SK-N-SH (cell line): ENCODE measurements around the gene WHAMM. TPM values are rescaled to one million over a fixed set of nuclear protein-coding genes. Genes with fewer than 3 reads are reported as not detected.

Source experiments
- CTCF ChIA-PET: fragments of 300-600, 350-600 bp; formaldehyde crosslinking; extraction: SDS; loops from one replicate; lab custom pipeline; 2021; lab: Yijun Ruan, JAX
- POLR2A ChIA-PET: fragments of 350-600 bp; sonication (Branson Sonifier 250); formaldehyde crosslinking; extraction: SDS; loops from one replicate; lab custom pipeline; 2020; ENCODE audit warnings: antibody characterized with exemption, inconsistent platforms; lab: Yijun Ruan, JAX
- DNase-seq: peaks from one replicate; pipeline ENCODE4 v3.0.0; 2012
- H2AFZ ChIP-seq: fragments of 200-600 bp; sonication (generic); 2 replicates; pipeline ENCODE4 v1.8.1; 2016; ENCODE audit warnings: antibody characterized with exemption, mild to moderate bottlenecking, low read depth
- H3F3A ChIP-seq: fragments of 200-600 bp; sonication (generic); replicated peaks from 2 replicates; pipeline ENCODE3; 2016; ENCODE audit warnings: antibody characterized with exemption, mild to moderate bottlenecking; ENCODE audit not compliant: insufficient read depth
- H3K27ac ChIP-seq, 2 experiments: fragments of 200-500 bp in 1 of 2; fragments of 200-600 bp in 1 of 2; sonication (Bioruptor generic) in 1 of 2; sonication (generic), shearing (Covaris generic) in 1 of 2; 2 replicates each; pipeline versions ENCODE4 v1.5.1 to v1.6.1; 2014 to 2016; ENCODE audit warnings: low read depth in 2 of 2, inconsistent platforms in 1 of 2, low read length in 1 of 2, mild to moderate bottlenecking in 1 of 2, mixed read lengths in 1 of 2
- H3K27me3 ChIP-seq: fragments of 200-600 bp; sonication (generic), shearing (Covaris generic); 2 replicates; pipeline ENCODE4 v1.6.1; 2016; ENCODE audit warnings: mixed run types; ENCODE audit not compliant: insufficient read depth
- H3K36me3 ChIP-seq, 2 experiments: fragments of 200-500 bp in 1 of 2; fragments of 200-600 bp in 1 of 2; sonication (Bioruptor generic) in 1 of 2; sonication (generic) in 1 of 2; replicated peaks in 1 of 2; 2 replicates each; pipeline versions ENCODE3 to v1.5.1; 2014 to 2016; ENCODE audit warnings: low read length in 1 of 2, mild to moderate bottlenecking in 1 of 2; ENCODE audit not compliant: insufficient read depth in 2 of 2, control insufficient read depth in 1 of 2
- H3K4me1 ChIP-seq, 2 experiments: fragments of 200-500 bp in 1 of 2; fragments of 200-600 bp in 1 of 2; sonication (Bioruptor generic) in 1 of 2; sonication (generic), shearing (Covaris generic) in 1 of 2; 2 replicates each; pipeline versions ENCODE4 v1.5.1 to v1.6.1; 2014 to 2016; ENCODE audit warnings: low read depth in 1 of 2, low read length in 1 of 2, mixed run types in 1 of 2; ENCODE audit not compliant: insufficient read depth in 2 of 2, control insufficient read depth in 1 of 2
- H3K4me2 ChIP-seq: fragments of 200-600 bp; sonication (generic), shearing (Covaris generic); 2 replicates; pipeline ENCODE4 v1.6.1; 2017; ENCODE audit warnings: mixed run types
- H3K4me3 ChIP-seq, 2 experiments: fragments of 200-500 bp in 1 of 2; fragments of 200-600 bp in 1 of 2; sonication (Bioruptor generic) in 1 of 2; sonication (generic), shearing (Covaris generic) in 1 of 2; 2 replicates each; pipeline versions ENCODE4 v1.5.1 to v1.8.1; 2014 to 2016; ENCODE audit warnings: low read depth in 2 of 2, inconsistent platforms in 1 of 2, low read length in 1 of 2, mild to moderate bottlenecking in 1 of 2, mixed read lengths in 1 of 2, moderate library complexity in 1 of 2
- H3K79me2 ChIP-seq: fragments of 200-600 bp; sonication (generic); 2 replicates; pipeline ENCODE4 v1.8.1; 2017; ENCODE audit warnings: mild to moderate bottlenecking; ENCODE audit not compliant: insufficient read depth
- H3K9ac ChIP-seq: fragments of 200-600 bp; sonication (generic); 2 replicates; pipeline ENCODE4 v1.6.1; 2017; ENCODE audit warnings: mixed run types
- H3K9me2 ChIP-seq: fragments of 200-600 bp; sonication (generic); 2 replicates; pipeline ENCODE4 v1.6.1; 2017; ENCODE audit warnings: mixed run types
- H3K9me3 ChIP-seq: fragments of 200-600 bp; sonication (generic); 2 replicates; pipeline ENCODE4 v1.6.1; 2017; ENCODE audit warnings: mixed run types, mild to moderate bottlenecking, moderate library complexity
- H4K20me1 ChIP-seq: fragments of 200-600 bp; sonication (generic); 2 replicates; pipeline ENCODE4 v1.6.1; 2017; ENCODE audit warnings: mild to moderate bottlenecking, mixed run types; ENCODE audit not compliant: insufficient read depth
- EZH2phosphoT487 ChIP-seq: fragments of 200-600 bp; sonication (generic); IDR thresholded peaks from 2 replicates; pipeline ENCODE4 v1.6.1; 2017; ENCODE audit warnings: low read depth, mixed run types, mild to moderate bottlenecking, antibody characterized with exemption, moderate library complexity, borderline replicate concordance
- FOXJ3 ChIP-seq: sonication (generic); formaldehyde crosslinking; IDR thresholded peaks from 2 replicates; pipeline ENCODE4 v1.5.1; 2020; ENCODE audit warnings: mild to moderate bottlenecking, missing genetic modification reagents
- MXI1 ChIP-seq: IDR thresholded peaks from 2 replicates; pipeline ENCODE4 v1.6.1; 2012; ENCODE audit warnings: mild to moderate bottlenecking, low read depth, low read length, improper control_type of control experiment
- NFIC ChIP-seq: IDR thresholded peaks from 2 replicates; pipeline ENCODE4 v1.4.0; 2012; ENCODE audit warnings: borderline replicate concordance
- NRF1 ChIP-seq: IDR thresholded peaks from 2 replicates; pipeline ENCODE4 v1.6.1; 2012; ENCODE audit warnings: low read depth, mild to moderate bottlenecking, low read length
- RXRA ChIP-seq: IDR thresholded peaks from 2 replicates; pipeline ENCODE4 v1.4.0; 2012; ENCODE audit warnings: low read depth, mild to moderate bottlenecking, borderline replicate concordance
- SIN3A ChIP-seq: IDR thresholded peaks from 2 replicates; pipeline ENCODE4 v1.6.1; 2012; ENCODE audit warnings: low read depth, mild to moderate bottlenecking, low read length, moderate library complexity, borderline replicate concordance
- TAF1 ChIP-seq: IDR thresholded peaks from 2 replicates; pipeline ENCODE4 v1.6.1; 2012; ENCODE audit warnings: low read depth, mild to moderate bottlenecking, low read length, moderate library complexity, borderline replicate concordance
- TCF12 ChIP-seq: IDR thresholded peaks from 2 replicates; pipeline ENCODE4 v1.4.0; 2012
- WGBS: methylation state at CpG from one replicate; pipeline ENCODE4 v1.1.6; 2017; ENCODE audit warnings: low lambda C conversion rate; 5-methylcytosine and 5-hydroxymethylcytosine counted together
- polyA plus RNA-seq, 3 experiments: library from polyadenylated mRNA; depleted of rRNA; stranded (reverse); fragments of >200 nt; gene quantifications; 2 replicates each; pipeline ENCODE4 v1.2.3, GENCODE V29; 2012
- TF ChIP-seq, protein P1 (sequence below): IDR thresholded peaks from 2 replicates; pipeline ENCODE4 v1.4.0; 2012; ENCODE audit warnings: low read depth
- TF ChIP-seq, protein P2 (sequence below): IDR thresholded peaks from 2 replicates; pipeline ENCODE4; 2012
- TF ChIP-seq, protein P3 (sequence below): IDR thresholded peaks from 2 replicates; pipeline ENCODE4 v1.4.0; 2012; ENCODE audit warnings: low read depth, borderline replicate concordance
- TF ChIP-seq, protein P4 (sequence below): IDR thresholded peaks from 2 replicates; pipeline ENCODE4 v1.6.1; 2012; ENCODE audit warnings: mild to moderate bottlenecking, low read depth, low read length, moderate library complexity

The WHAMM gene
- polyA plus RNA-seq, 1 of the 3 experiments (the other 2 are of a cell fraction): 2.3 TPM

DNA sequence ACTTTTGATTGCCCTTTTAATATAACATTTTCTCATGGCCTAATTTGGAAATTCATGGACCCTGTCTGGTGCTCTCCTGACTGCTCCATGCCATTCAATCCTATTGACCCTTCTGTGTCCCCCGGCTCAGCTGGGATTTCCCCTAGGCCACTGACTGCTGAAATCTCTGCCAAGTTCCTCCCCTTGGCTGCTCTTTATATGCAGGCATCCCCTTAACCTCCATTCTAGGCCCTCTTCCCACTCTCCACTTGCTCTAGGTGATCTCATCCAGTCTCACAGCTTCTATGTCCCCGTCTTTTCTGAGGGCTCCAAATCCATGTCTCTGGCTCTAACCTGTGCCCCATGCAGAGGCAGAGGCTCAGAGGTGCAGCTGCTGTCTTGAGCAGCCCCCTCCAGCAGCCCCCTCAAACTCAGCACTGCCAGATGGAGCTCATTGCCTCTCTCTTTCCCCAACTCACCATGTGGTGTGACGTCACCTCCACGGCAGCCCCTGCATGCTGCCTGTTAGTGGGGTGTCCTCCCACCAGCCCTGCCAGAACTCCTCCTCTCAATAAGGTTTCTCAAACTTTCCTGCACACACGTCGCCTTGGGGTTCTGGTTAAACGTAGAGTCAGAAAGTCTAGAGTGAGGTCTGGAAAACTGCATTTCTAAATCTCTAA lies 10.1 kb upstream of the WHAMM start:
- Histone ChIP-seq H3K9me3 (no peaks in the 10 kb centered on the region), H3K36me3 (no peaks in the 10 kb centered on the region), H3K27ac (no peak overlapping the region), H3K79me2 (no peaks in the 10 kb centered on the region), H2AFZ (no peak overlapping the region), H3K9ac (no peak overlapping the region), H3K4me2 (no peak overlapping the region), H3K9me2 (no peaks in the 10 kb centered on the region), H3K4me1 (no peaks in the 10 kb centered on the region), H3K4me3 (no peak overlapping the region), H3F3A (no peaks in the 10 kb centered on the region), H4K20me1 (no peaks in the 10 kb centered on the region), H3K27me3 (no peaks in the 10 kb centered on the region)
- POLR2A ChIA-PET: no interaction called here
- TF ChIP-seq TCF12 (no peak), TAF1 (no peak), FOXJ3 (CRISPR knock-in tag) (no peak), RXRA (no peak), NFIC (no peak), SIN3A (no peak), MXI1 (no peak), EZH2phosphoT487 (no peak), NRF1 (no peak)
- TF ChIP-seq, protein P1, sequence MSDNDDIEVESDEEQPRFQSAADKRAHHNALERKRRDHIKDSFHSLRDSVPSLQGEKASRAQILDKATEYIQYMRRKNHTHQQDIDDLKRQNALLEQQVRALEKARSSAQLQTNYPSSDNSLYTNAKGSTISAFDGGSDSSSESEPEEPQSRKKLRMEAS: no peak
- TF ChIP-seq, protein P2, sequence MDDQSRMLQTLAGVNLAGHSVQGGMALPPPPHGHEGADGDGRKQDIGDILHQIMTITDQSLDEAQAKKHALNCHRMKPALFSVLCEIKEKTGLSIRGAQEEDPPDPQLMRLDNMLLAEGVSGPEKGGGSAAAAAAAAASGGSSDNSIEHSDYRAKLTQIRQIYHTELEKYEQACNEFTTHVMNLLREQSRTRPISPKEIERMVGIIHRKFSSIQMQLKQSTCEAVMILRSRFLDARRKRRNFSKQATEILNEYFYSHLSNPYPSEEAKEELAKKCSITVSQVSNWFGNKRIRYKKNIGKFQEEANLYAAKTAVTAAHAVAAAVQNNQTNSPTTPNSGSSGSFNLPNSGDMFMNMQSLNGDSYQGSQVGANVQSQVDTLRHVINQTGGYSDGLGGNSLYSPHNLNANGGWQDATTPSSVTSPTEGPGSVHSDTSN: no peak
- TF ChIP-seq, protein P3, sequence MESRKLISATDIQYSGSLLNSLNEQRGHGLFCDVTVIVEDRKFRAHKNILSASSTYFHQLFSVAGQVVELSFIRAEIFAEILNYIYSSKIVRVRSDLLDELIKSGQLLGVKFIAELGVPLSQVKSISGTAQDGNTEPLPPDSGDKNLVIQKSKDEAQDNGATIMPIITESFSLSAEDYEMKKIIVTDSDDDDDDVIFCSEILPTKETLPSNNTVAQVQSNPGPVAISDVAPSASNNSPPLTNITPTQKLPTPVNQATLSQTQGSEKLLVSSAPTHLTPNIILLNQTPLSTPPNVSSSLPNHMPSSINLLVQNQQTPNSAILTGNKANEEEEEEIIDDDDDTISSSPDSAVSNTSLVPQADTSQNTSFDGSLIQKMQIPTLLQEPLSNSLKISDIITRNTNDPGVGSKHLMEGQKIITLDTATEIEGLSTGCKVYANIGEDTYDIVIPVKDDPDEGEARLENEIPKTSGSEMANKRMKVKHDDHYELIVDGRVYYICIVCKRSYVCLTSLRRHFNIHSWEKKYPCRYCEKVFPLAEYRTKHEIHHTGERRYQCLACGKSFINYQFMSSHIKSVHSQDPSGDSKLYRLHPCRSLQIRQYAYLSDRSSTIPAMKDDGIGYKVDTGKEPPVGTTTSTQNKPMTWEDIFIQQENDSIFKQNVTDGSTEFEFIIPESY: no peak
- TF ChIP-seq, protein P4, sequence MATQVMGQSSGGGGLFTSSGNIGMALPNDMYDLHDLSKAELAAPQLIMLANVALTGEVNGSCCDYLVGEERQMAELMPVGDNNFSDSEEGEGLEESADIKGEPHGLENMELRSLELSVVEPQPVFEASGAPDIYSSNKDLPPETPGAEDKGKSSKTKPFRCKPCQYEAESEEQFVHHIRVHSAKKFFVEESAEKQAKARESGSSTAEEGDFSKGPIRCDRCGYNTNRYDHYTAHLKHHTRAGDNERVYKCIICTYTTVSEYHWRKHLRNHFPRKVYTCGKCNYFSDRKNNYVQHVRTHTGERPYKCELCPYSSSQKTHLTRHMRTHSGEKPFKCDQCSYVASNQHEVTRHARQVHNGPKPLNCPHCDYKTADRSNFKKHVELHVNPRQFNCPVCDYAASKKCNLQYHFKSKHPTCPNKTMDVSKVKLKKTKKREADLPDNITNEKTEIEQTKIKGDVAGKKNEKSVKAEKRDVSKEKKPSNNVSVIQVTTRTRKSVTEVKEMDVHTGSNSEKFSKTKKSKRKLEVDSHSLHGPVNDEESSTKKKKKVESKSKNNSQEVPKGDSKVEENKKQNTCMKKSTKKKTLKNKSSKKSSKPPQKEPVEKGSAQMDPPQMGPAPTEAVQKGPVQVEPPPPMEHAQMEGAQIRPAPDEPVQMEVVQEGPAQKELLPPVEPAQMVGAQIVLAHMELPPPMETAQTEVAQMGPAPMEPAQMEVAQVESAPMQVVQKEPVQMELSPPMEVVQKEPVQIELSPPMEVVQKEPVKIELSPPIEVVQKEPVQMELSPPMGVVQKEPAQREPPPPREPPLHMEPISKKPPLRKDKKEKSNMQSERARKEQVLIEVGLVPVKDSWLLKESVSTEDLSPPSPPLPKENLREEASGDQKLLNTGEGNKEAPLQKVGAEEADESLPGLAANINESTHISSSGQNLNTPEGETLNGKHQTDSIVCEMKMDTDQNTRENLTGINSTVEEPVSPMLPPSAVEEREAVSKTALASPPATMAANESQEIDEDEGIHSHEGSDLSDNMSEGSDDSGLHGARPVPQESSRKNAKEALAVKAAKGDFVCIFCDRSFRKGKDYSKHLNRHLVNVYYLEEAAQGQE: no peak
- DNase-seq: no peak
- 48% methylated on average over 7 of the region's 7 CpGs for WGBS
- CTCF ChIA-PET: no interaction called here
